Fibroblast of the aortic adventitia (primary cell): ENCODE results near the gene CDNF. TPM values are rescaled to one million over a fixed set of nuclear protein-coding genes. Genes with fewer than 3 reads are reported as not detected.

ENCODE experiments used
- DNase-seq: peaks from one replicate; pipeline ENCODE4 v3.0.0-alpha.2; 2010; ENCODE audit warnings: low read depth
- H3K4me3 ChIP-seq: 2 replicates; pipeline ENCODE4 v1.5.1; 2011; ENCODE audit warnings: low read depth, mild to moderate bottlenecking, control low read depth, low read length, moderate library complexity
- CTCF ChIP-seq: IDR thresholded peaks from 2 replicates; pipeline ENCODE4 v1.5.1; 2011; ENCODE audit warnings: mild to moderate bottlenecking, low read length, control low read depth, inconsistent platforms; ENCODE audit not compliant: insufficient read depth
- total RNA-seq: library from RNA; depleted of rRNA; stranded (reverse); fragments of >200 nt; gene quantifications from 2 replicates; pipeline ENCODE4 v1.2.3, GENCODE V29; 2012; ENCODE audit warnings: low replicate concordance

The CDNF gene
- total RNA-seq, 1 donor: 1.2 TPM

GRCh38 chr10:14858338-14858960, 20.6 kb upstream of the CDNF start:
- DNase-seq: no peak
- TF ChIP-seq CTCF: no peak
- H3K4me3 ChIP-seq: no peak overlapping the region

GRCh38 chr10:14855453-14855852, 17.6 kb upstream of the CDNF start:
- H3K4me3 ChIP-seq: no peak overlapping the region
- TF ChIP-seq CTCF: no peak
- DNase-seq: no peak

- TF ChIP-seq CTCF: no peak
- no peak for DNase-seq
- H3K4me3 ChIP-seq: no peak overlapping the region
These were observed 14.4 kb upstream of the CDNF start for GRCh38 chr10:14852236-14852635.

- no peak for DNase-seq
- no peak for TF ChIP-seq CTCF
- no peak overlapping the region for H3K4me3 ChIP-seq
These were observed 7.1 kb upstream of the CDNF start for GRCh38 chr10:14844948-14845347.

GRCh38 chr10:14843327-14843988, 5.6 kb upstream of the CDNF start:
- no peak for TF ChIP-seq CTCF
- H3K4me3 ChIP-seq: no peak overlapping the region
- no peak for DNase-seq

GRCh38 chr10:14840178-14840577, 2.3 kb upstream of the CDNF start:
- H3K4me3 ChIP-seq: no peak overlapping the region
- DNase-seq: no peak
- TF ChIP-seq CTCF: no peak
